Measurements from ENCODE around the gene TOM1L1. TPM values are rescaled to one million over a fixed set of nuclear protein-coding genes. Genes with fewer than 3 reads are reported as not detected.
A peak's percentile ranks its signal among the peaks of the same experiment; 100 is the strongest.

The TOM1L1 gene
- total and polyA plus RNA-seq, 2 of the 8 experiments (the other 6 are each of a cell fraction or from before 2014, with no cell fraction given) = 47.0 to 60.8 TPM

GRCh38 chr17:54902611-54903010 is 2.0 kb downstream of the TOM1L1 start:
- no peak overlapping the region for H3K9ac ChIP-seq (replicated peaks in 1 of 4; ENCODE audit: extremely low read depth in 1 of 4, low read depth in 3 of 4, low read length in 3 of 4)
- no peak overlapping the region for H4K5ac ChIP-seq (ENCODE audit: insufficient read length, low read depth, low read length)

More at GRCh38 chr17:54902611-54903010, 2.0 kb downstream of the TOM1L1 start:
- Histone ChIP-seq H3K56ac (replicated peaks; ENCODE audit: insufficient read length, low read depth, low read length) (no peak overlapping the region), H2BK5ac (ENCODE audit: low read depth, low read length) (no peak overlapping the region), H3K4ac (replicated peaks; ENCODE audit: insufficient read length, low read depth, low read length) (no peak overlapping the region), H2BK15ac (ENCODE audit: low read length) (no peak overlapping the region), H3K4me1 (replicated peaks in 1 of 4; ENCODE audit: control insufficient read depth in 3 of 4, insufficient read depth in 4 of 4, low read length in 3 of 4) (peaks cover 4 to 11% (median 9%) of the 10 kb centered on the region in 4 experiments; a peak in 4 of 7 replicates), H3K4me2 (ENCODE audit: insufficient read depth in 1 of 2, low read depth in 2 of 2, low read length in 2 of 2) (no peak overlapping the region), H2AK5ac (ENCODE audit: low read depth, low read length) (no peak overlapping the region), H3K36me3 (ENCODE audit: control insufficient read depth in 2 of 4, insufficient read depth in 4 of 4, low read length in 3 of 4) (peaks cover 2 to 33% (median 19%) of the 10 kb centered on the region in 4 experiments; a peak in 7 of 8 replicates), H2BK120ac (replicated peaks; ENCODE audit: low read depth, low read length) (no peak overlapping the region), H3K4me3 (ENCODE audit: extremely low read depth in 1 of 4, insufficient read depth in 2 of 4, low read depth in 3 of 4, low read length in 4 of 4) (peak overlapping the region in 1 of 4 experiments; percentile 7; a peak in 1 of 8 replicates), H2BK20ac (ENCODE audit: low read length) (no peak overlapping the region), H3K14ac (ENCODE audit: insufficient read length) (no peak overlapping the region), H3K9me3 (ENCODE audit: insufficient read depth in 2 of 2, low read depth in 1 of 2, low read length in 1 of 2) (no peaks in the 10 kb centered on the region), H3K27ac (ENCODE audit: low read depth, low read length) (no peak overlapping the region), H3K23ac (ENCODE audit: insufficient read length) (no peak overlapping the region), H3K18ac (ENCODE audit: extremely low read depth, low read length) (no peak overlapping the region), H4K91ac (replicated peaks; ENCODE audit: insufficient read length, low read length) (no peak overlapping the region), H3K79me1 (ENCODE audit: low read depth, low read length) (peaks cover 5% of the 10 kb centered on the region; the same call in 1 of the 2 replicates), H3K27me3 (replicated peaks in 1 of 4; ENCODE audit: control insufficient read depth in 3 of 4, extremely low read depth in 1 of 4, insufficient read depth in 3 of 4, low read length in 3 of 4) (no peaks in the 10 kb centered on the region), H3K23me2 (ENCODE audit: low read depth, low read length) (peaks cover 4% of the 10 kb centered on the region; the same call in 1 of the 2 replicates), H2AFZ (ENCODE audit: low read length) (no peak overlapping the region), H2BK12ac (ENCODE audit: low read depth, low read length) (no peak overlapping the region), H4K8ac (ENCODE audit: extremely low read depth, insufficient read depth, low read length) (no peak overlapping the region), H3K79me2 (ENCODE audit: control insufficient read depth in 1 of 2, insufficient read depth in 2 of 2, low read length in 2 of 2) (peaks cover 9 to 34% of the 10 kb centered on the region in 2 experiments), H4K20me1 (replicated peaks in 1 of 2; ENCODE audit: control insufficient read depth in 1 of 2, insufficient read depth in 2 of 2, low read length in 2 of 2) (peaks cover 3% of the 10 kb centered on the region in 2 experiments)
- CTCF ChIA-PET (ENCODE audit: partially characterized antibody) = interaction anchor here (1.5 kb wide), 1 partner anchor 10 kb away, joined by 4 read pairs; no protein-coding TSS in a partner anchor
- DNase-seq (ENCODE audit: low read depth in 1 of 2, low spot score in 2 of 2) (no peak), FAIRE-seq (no peak)
- WGBS, 2 experiments (ENCODE audit: extremely low coverage in 1 of 2, insufficient coverage in 1 of 2, insufficient read length in 1 of 2, insufficient replicate concordance in 2 of 2, low coverage in 1 of 2, low lambda C conversion rate in 2 of 2, missing lambda C conversion rate in 1 of 2) = 93% methylated on average over 5 of the region's 5 CpGs; no CpG with 5 or more reads in 1 of the 2 experiments
- no peak for TF ChIP-seq POLR2AphosphoS5 (IDR thresholded peaks at IDR 0.05; ENCODE audit: low read depth, low read length)
- no peak for TF ChIP-seq EZH2 (IDR thresholded peaks at IDR 0.05; ENCODE audit: low read depth, low read length, severe bottlenecking)
- no peak for TF ChIP-seq HDAC2 (IDR thresholded peaks at IDR 0.05; ENCODE audit: borderline replicate concordance in 1 of 2, low read depth in 2 of 2, low read length in 2 of 2)
- POLR2A ChIA-PET (ENCODE audit: partially characterized antibody) = no interaction called here
